ENCODE measurements around the gene SLC39A11.

GRCh38 chr17:72730077-72730476 lies 362.4 kb downstream of the SLC39A11 start:
- no peak for TF ChIP-seq CTCF (conservative IDR thresholded peaks at IDR 0.05 in 1 of 2, IDR thresholded peaks at IDR 0.05 in 1 of 2; ENCODE audit: extremely low read depth in 1 of 2, insufficient read depth in 1 of 2, low read depth in 1 of 2, low read length in 2 of 2)
- no peak for TF ChIP-seq EZH2 (IDR thresholded peaks at IDR 0.05; ENCODE audit: borderline replicate concordance, low read length)
